GM18508 (cell line): ENCODE results near the gene EIF2S1.
"Not testable (repeated sequence)": the region's sequence is repeated elsewhere in the genome, so short reads cannot be mapped to it uniquely, and the experiment has no call there.

Experiments used
- ATAC-seq: cut with Tn5 transposase; IDR thresholded peaks from one replicate; pipeline ENCODE4 v1.9.1; 2021; ENCODE audit warnings: moderate number of reproducible peaks; ENCODE audit not compliant: insufficient read depth, unreplicated experiment

EIF2S1 gene

GRCh38 chr14:67371247-67372148 is 11.4 kb downstream of the EIF2S1 start:
- no peak for ATAC-seq

GRCh38 chr14:67372833-67373232 is 12.7 kb downstream of the EIF2S1 start:
- no peak for ATAC-seq

GRCh38 chr14:67373347-67373746 is 13.2 kb downstream of the EIF2S1 start:
- no peak for ATAC-seq

- no peak for ATAC-seq
Observed at GRCh38 chr14:67377916-67378315, 17.8 kb downstream of the EIF2S1 start.

GRCh38 chr14:67385120-67385519 is 25.0 kb downstream of the EIF2S1 start:
- no peak for ATAC-seq

GRCh38 chr14:67385618-67386017 is 25.5 kb downstream of the EIF2S1 start:
- no peak for ATAC-seq

- ATAC-seq: no peak
Observed at GRCh38 chr14:67387195-67387594, 27.1 kb downstream of the EIF2S1 start.

GRCh38 chr14:67389275-67389674 is 29.1 kb downstream of the EIF2S1 start:
- ATAC-seq: no peak

- ATAC-seq: no peak
Observed at GRCh38 chr14:67389811-67390534, 29.8 kb downstream of the EIF2S1 start.

- ATAC-seq: no peak
Observed at GRCh38 chr14:67391268-67391667, 31.1 kb downstream of the EIF2S1 start.

- ATAC-seq: no peak
Observed at GRCh38 chr14:67392123-67392522, 32.0 kb downstream of the EIF2S1 start.

- ATAC-seq: no peak
Observed at GRCh38 chr14:67392800-67393199, 32.7 kb downstream of the EIF2S1 start.

- ATAC-seq: no peak
Observed at GRCh38 chr14:67393689-67394088, 33.6 kb downstream of the EIF2S1 start.

- ATAC-seq: no peak
Observed at GRCh38 chr14:67395086-67395875, 35.2 kb downstream of the EIF2S1 start.

- no peak for ATAC-seq
Observed at GRCh38 chr14:67395876-67396189, 35.7 kb downstream of the EIF2S1 start.

- ATAC-seq: no peak
Observed at GRCh38 chr14:67396381-67396970, 36.3 kb downstream of the EIF2S1 start.

GRCh38 chr14:67397536-67397935 is 37.4 kb downstream of the EIF2S1 start:
- ATAC-seq: no peak

- ATAC-seq: no peak
Observed at GRCh38 chr14:67400434-67400833, 40.3 kb downstream of the EIF2S1 start.

GRCh38 chr14:67405771-67406170 is 45.6 kb downstream of the EIF2S1 start:
- no peak for ATAC-seq

GRCh38 chr14:67408122-67408801 is 48.1 kb downstream of the EIF2S1 start:
- not testable (repeated sequence) for ATAC-seq
